Measurements from ENCODE around the gene GABARAPL2. TPM values are rescaled to one million over a fixed set of nuclear protein-coding genes. Genes with fewer than 3 reads are reported as not detected.

GABARAPL2 gene
- total RNA-seq (100 to 1,000 TPM in 2 of 5 donors, 10 to 100 TPM in 3; 29.8 to 192 (median 81.4) TPM), polyA plus RNA-seq (100 to 1,000 TPM in 2 of 3 donors, 10 to 100 TPM in 1; 83.4 to 198 (median 171) TPM)
- long read RNA-seq, donor 1, transcript GABARAPL2-201 (4 exons, 1,002 nt) = minor isoform, 32 of 122 reads
- long read RNA-seq, donor 1, transcript GABARAPL2-204 (1 exons, 2,274 nt) = major isoform, 80 of 122 reads
- long read RNA-seq, donor 1, partial matches to known transcripts = 7 of 122 reads
- long read RNA-seq, donor 1, other reads (novel, unspliced or antisense) = 0 of 122 reads
- long read RNA-seq, donor 2, transcript GABARAPL2-201 (4 exons, 1,002 nt) = minor isoform, 56 of 127 reads
- long read RNA-seq, donor 2, transcript GABARAPL2-204 (1 exons, 2,274 nt) = major isoform, 71 of 127 reads
- long read RNA-seq, donor 2, partial matches to known transcripts = 0 of 127 reads
- long read RNA-seq, donor 2, other reads (novel, unspliced or antisense) = 0 of 127 reads
- long read RNA-seq, donor 3, transcript GABARAPL2-204 (1 exons, 2,274 nt) = major isoform, 51 of 91 reads
- long read RNA-seq, donor 3, transcript GABARAPL2-201 (4 exons, 1,002 nt) = minor isoform, 39 of 91 reads
- long read RNA-seq, donor 3, partial matches to known transcripts = 0 of 91 reads
- long read RNA-seq, donor 3, other reads (novel, unspliced or antisense) = 0 of 91 reads
- long read RNA-seq, donor 4, transcript GABARAPL2-204 (1 exons, 2,274 nt) = major isoform, 15 of 20 reads
- long read RNA-seq, donor 4, transcript GABARAPL2-201 (4 exons, 1,002 nt) = minor isoform, 5 of 20 reads
- long read RNA-seq, donor 4, partial matches to known transcripts = 0 of 20 reads
- long read RNA-seq, donor 4, other reads (novel, unspliced or antisense) = 0 of 20 reads
- long read RNA-seq, donor 5, transcript GABARAPL2-201 (4 exons, 1,002 nt) = minor isoform, 63 of 134 reads
- long read RNA-seq, donor 5, transcript GABARAPL2-204 (1 exons, 2,274 nt) = major isoform, 71 of 134 reads
- long read RNA-seq, donor 5, partial matches to known transcripts = 0 of 134 reads
- long read RNA-seq, donor 5, other reads (novel, unspliced or antisense) = 0 of 134 reads
- long read RNA-seq, donor 6, transcript GABARAPL2-204 (1 exons, 2,274 nt) = major isoform, 210 of 331 reads
- long read RNA-seq, donor 6, transcript GABARAPL2-201 (4 exons, 1,002 nt) = minor isoform, 119 of 331 reads
- long read RNA-seq, donor 6, partial matches to known transcripts = 0 of 331 reads
- long read RNA-seq, donor 6, other reads (novel, unspliced or antisense) = 0 of 331 reads
- long read RNA-seq, donor 7, transcript GABARAPL2-204 (1 exons, 2,274 nt) = major isoform, 124 of 212 reads
- long read RNA-seq, donor 7, transcript GABARAPL2-201 (4 exons, 1,002 nt) = minor isoform, 84 of 212 reads
- long read RNA-seq, donor 7, partial matches to known transcripts = 0 of 212 reads
- long read RNA-seq, donor 7, other reads (novel, unspliced or antisense) = 0 of 212 reads
- long read RNA-seq, donor 8, transcript GABARAPL2-204 (1 exons, 2,274 nt) = major isoform, 80 of 165 reads
- long read RNA-seq, donor 8, transcript GABARAPL2-201 (4 exons, 1,002 nt) = minor isoform, 76 of 165 reads
- long read RNA-seq, donor 8, partial matches to known transcripts = 7 of 165 reads
- long read RNA-seq, donor 8, other reads (novel, unspliced or antisense) = 0 of 165 reads
- long read RNA-seq, donor 9, transcript GABARAPL2-201 (4 exons, 1,002 nt) = minor isoform, 67 of 206 reads
- long read RNA-seq, donor 9, transcript GABARAPL2-204 (1 exons, 2,274 nt) = major isoform, 138 of 206 reads
- long read RNA-seq, donor 9, partial matches to known transcripts = 0 of 206 reads
- long read RNA-seq, donor 9, other reads (novel, unspliced or antisense) = 0 of 206 reads
- long read RNA-seq, donor 10, transcript GABARAPL2-201 (4 exons, 1,002 nt) = minor isoform, 24 of 71 reads
- long read RNA-seq, donor 10, transcript GABARAPL2-204 (1 exons, 2,274 nt) = major isoform, 47 of 71 reads
- long read RNA-seq, donor 10, partial matches to known transcripts = 0 of 71 reads
- long read RNA-seq, donor 10, other reads (novel, unspliced or antisense) = 0 of 71 reads

- WGBS, 5 donors = 0 to 1% (median 0%) methylated on average over 32 to 69 of the region's 69 CpGs
These were observed at the start of gene GABARAPL2 for GRCh38 chr16:75566040-75566757. Gene GABARAPL2 (plus strand): TSS chr16:75566379. CDS start chr16:75566487, 108 bp downstream.

GRCh38 chr16:75519175-75519574 is 47.0 kb upstream of the GABARAPL2 start:
- 92 to 94% (median 93%) methylated on average over 6 of the region's 6 CpGs for WGBS, 5 donors
- Histone ChIP-seq H3K27ac (no peak overlapping the region), H3K4me3 (no peak overlapping the region), H3K36me3 (no peaks in the 10 kb centered on the region), H3K4me1 (peaks cover 4 to 16% (median 7%) of the 10 kb centered on the region in 4 donors), H3K27me3 (no peaks in the 10 kb centered on the region), H3K9me3 (no peaks in the 10 kb centered on the region)
- no peak for DNase-seq
- no peak for TF ChIP-seq POLR2AphosphoS5 (IDR thresholded peaks at IDR 0.05)
- TF ChIP-seq EP300 (IDR thresholded peaks at IDR 0.05) = no peak
- no peak for TF ChIP-seq CTCF (IDR thresholded peaks at IDR 0.05)
- TF ChIP-seq POLR2A (IDR thresholded peaks at IDR 0.05) = no peak
- intact Hi-C loops (cut with DNase I; ENCODE audit: low total_unique reads) = no loop called here

More at GRCh38 chr16:75566040-75566757, at the start of gene GABARAPL2:
- H3K4me3 ChIP-seq = peak within 1 kb of the TSS; percentile 76 to 99 (median 90)
- peak; percentile 86 to 96 for DNase-seq
- peak; percentile 47 to 93 (median 86) for TF ChIP-seq POLR2AphosphoS5 (IDR thresholded peaks at IDR 0.05)
- TF ChIP-seq POLR2A (IDR thresholded peaks at IDR 0.05) = no peak
- no peak for TF ChIP-seq EP300 (IDR thresholded peaks at IDR 0.05)
- TF ChIP-seq CTCF (IDR thresholded peaks at IDR 0.05) = no peak
- H3K9me3 ChIP-seq = no peaks in the 10 kb centered on the region
- peak within 1 kb of the TSS; percentile 77 to 88 (median 85) for H3K27ac ChIP-seq
- no peaks in the 10 kb centered on the region for H3K27me3 ChIP-seq
- H3K36me3 ChIP-seq = peaks cover 4 to 34% (median 33%) of the 10 kb centered on the region in 4 donors
- intact Hi-C loops (cut with DNase I; ENCODE audit: low total_unique reads) = no loop called here
- H3K4me1 ChIP-seq = peaks cover 13 to 58% (median 51%) of the 10 kb centered on the region in 4 donors

GRCh38 chr16:75526032-75526790 is 40.0 kb upstream of the GABARAPL2 start:
- WGBS, 5 donors = 70 to 94% (median 91%) methylated on average over 5 of the region's 5 CpGs
- TF ChIP-seq EP300 (IDR thresholded peaks at IDR 0.05) (no peak), POLR2AphosphoS5 (IDR thresholded peaks at IDR 0.05) (no peak), POLR2A (IDR thresholded peaks at IDR 0.05) (no peak)
- Histone ChIP-seq H3K4me3 (no peak overlapping the region), H3K27me3 (no peaks in the 10 kb centered on the region), H3K27ac (no peak overlapping the region), H3K4me1 (no peaks in the 10 kb centered on the region), H3K36me3 (no peaks in the 10 kb centered on the region), H3K9me3 (no peaks in the 10 kb centered on the region)
- intact Hi-C loops (cut with DNase I; ENCODE audit: low total_unique reads) = no loop called here
- DNase-seq = no peak

All from stomach (tissue), 19 donors.